Bronchial epithelial cell (primary cell): Measurements from ENCODE around the gene PPFIA1. TPM values are rescaled to one million over a fixed set of nuclear protein-coding genes. Genes with fewer than 3 reads are reported as not detected.

Experiments used
- DNase-seq: peaks from one replicate; pipeline ENCODE4 v3.0.0-alpha.2; 2010; ENCODE audit warnings: low read depth
- FAIRE-seq: peaks from 2 replicates; lab custom pipeline; 2011; peaks lifted over from hg19 to GRCh38; lab: Jason Lieb, UNC
- H3K27me3 ChIP-seq: 2 replicates; pipeline ENCODE4 v1.5.1; 2011; ENCODE audit warnings: low read length; ENCODE audit not compliant: control insufficient read depth, insufficient read depth
- H3K36me3 ChIP-seq: 2 replicates; pipeline ENCODE4 v1.5.1; 2011; ENCODE audit warnings: low read length; ENCODE audit not compliant: control insufficient read depth, insufficient read depth
- H3K4me3 ChIP-seq: 2 replicates; pipeline ENCODE4 v1.5.1; 2011; ENCODE audit warnings: mild to moderate bottlenecking, low read depth, low read length, control low read depth
- CTCF ChIP-seq: IDR thresholded peaks from 2 replicates; pipeline ENCODE4 v1.5.1; 2011; ENCODE audit warnings: mild to moderate bottlenecking, moderate library complexity, low read length, control low read depth, inconsistent platforms; ENCODE audit not compliant: insufficient read depth, severe bottlenecking
- total RNA-seq: library from RNA; depleted of rRNA; stranded (reverse); fragments of >200 nt; gene quantifications from 2 replicates; pipeline ENCODE4 v1.2.1, GENCODE V29; 2014

PPFIA1 gene
- total RNA-seq = 33.0 and 35.0 TPM in 2 replicates

DNA sequence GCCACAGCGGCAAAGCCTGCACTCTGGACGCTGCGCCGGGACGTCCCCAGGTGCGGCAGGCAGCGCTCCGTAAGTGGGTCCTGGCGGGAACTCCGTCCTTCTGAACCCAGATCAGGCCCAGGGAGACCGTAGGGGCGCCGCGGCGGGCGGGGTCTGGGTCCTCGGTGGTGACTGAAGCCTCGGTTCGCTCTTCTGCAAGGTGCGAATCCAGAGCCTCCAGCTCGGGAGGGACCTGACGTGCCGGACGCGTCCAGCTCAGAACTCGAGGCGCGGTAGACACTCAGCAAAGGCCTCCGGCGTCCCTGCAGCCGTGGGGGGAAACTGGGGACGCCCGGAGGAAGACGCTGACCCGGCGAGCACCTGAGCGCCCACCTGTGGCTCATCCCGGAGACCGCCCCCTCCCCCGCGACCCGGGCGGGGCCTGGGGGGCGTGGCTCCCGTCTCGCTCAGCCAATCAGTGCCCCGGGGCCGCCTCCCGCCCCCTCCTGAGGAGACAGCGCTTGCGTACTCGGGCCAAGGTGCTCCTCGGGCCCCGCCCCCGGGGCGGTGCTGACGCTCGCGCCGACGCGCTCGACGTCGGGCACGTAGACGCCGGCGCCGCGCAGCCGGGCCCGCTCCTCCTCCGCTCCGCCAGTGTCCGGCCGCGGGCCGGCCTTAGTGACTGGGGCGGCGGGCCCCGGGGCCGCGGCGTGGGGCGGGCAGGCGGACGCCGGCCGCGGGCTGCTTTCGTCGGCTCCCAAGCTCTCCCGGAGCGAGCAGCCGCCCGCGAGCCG is at the start of gene PPFIA1:
Gene PPFIA1, plus strand, starts transcription at position 587 of the 773 bp plus-strand sequence. CDS start 1,483 bp downstream, outside the sequence.
- Histone ChIP-seq H3K36me3 (peaks cover 5% of the 10 kb centered on the region), H3K4me3 (peak within 1 kb of the TSS; percentile 93), H3K27me3 (no peaks in the 10 kb centered on the region)
- no peak for FAIRE-seq
- TF ChIP-seq CTCF = peak; percentile 33
- DNase-seq = peak; percentile 82

- H3K4me3 ChIP-seq = no peak overlapping the region
- FAIRE-seq (no peak), DNase-seq (no peak)
- TF ChIP-seq CTCF = no peak
- H3K27me3 ChIP-seq = no peaks in the 10 kb centered on the region
- H3K36me3 ChIP-seq = no peaks in the 10 kb centered on the region
These were observed 49.6 kb upstream of the PPFIA1 start for GRCh38 chr11:70220920-70221319.

DNA sequence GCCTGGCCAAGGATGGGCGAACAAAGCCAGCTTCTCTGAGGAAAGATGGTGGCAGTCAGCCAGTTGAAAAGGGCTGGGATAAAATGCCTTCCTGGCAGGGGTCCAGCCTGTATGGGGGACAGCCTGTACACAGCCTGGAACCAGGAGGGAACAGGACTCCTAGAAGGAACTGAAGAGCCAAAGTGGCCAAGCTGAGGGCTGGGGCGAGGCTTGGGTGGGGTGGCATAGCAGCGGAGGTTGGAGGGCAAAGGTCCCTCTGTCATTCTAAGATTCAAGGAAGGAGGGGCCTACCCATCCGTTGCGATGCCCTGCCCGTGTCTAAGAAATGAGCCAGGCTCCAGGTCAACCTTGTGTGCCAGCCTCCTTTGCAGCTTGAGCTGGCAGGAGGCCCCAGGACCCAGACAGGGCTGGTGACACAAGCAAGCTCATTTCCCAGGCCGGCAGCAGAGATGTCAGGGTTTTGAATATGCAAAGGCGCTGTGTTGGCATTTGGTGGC is 44.8 kb upstream of the PPFIA1 start:
- H3K27me3 ChIP-seq = no peaks in the 10 kb centered on the region
- DNase-seq (no peak), FAIRE-seq (no peak)
- no peak overlapping the region for H3K4me3 ChIP-seq
- no peak for TF ChIP-seq CTCF
- H3K36me3 ChIP-seq = no peaks in the 10 kb centered on the region

DNA sequence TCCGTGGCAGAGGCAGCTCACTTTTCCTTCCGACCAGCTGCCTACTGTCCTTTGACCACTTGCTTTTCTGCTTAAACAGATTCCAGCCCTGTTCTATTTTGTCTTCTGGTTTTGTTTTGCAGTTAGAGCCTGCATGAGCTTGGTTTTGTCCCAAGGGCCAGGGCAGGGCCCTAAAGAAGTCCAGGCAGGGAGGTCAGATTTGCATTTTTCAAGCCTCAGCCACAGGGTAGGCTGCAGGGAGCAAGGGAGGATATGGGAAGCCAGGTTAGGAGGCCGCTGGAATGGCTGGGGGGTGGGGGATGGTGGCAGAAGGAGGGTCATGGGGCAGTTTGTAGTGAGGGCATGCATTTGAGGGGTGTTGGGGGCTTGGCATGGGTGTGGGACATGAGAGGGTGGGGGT is 44.3 kb upstream of the PPFIA1 start:
- no peak for FAIRE-seq
- H3K27me3 ChIP-seq = no peaks in the 10 kb centered on the region
- no peak for TF ChIP-seq CTCF
- DNase-seq = no peak
- no peak overlapping the region for H3K4me3 ChIP-seq
- H3K36me3 ChIP-seq = no peaks in the 10 kb centered on the region

DNA sequence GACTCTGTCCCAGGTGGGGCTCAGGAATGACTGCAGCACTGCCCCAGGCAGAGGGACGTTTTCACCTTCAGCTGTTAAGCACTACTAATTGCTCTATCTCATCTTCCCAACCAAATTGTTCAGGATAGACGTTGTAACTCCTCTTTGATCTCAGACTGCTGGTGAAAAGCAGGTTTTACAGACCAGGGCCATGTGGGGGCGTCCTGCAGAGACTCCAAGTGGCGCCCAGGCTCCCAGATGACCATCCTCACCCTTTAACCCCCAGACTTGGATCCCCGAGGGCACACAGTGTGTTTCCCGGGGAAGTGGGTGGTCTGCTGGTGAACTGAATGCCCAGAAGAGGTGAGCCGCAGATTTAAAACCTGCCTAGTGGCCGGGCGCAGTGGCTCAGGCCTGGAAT is 43.5 kb upstream of the PPFIA1 start:
- DNase-seq (no peak), FAIRE-seq (no peak)
- Histone ChIP-seq H3K36me3 (no peaks in the 10 kb centered on the region), H3K27me3 (no peaks in the 10 kb centered on the region), H3K4me3 (no peak overlapping the region)
- no peak for TF ChIP-seq CTCF
